CD4-positive, alpha-beta T cell treated with Interleukin-17A for 4 hours (primary cell): ENCODE results near the gene RNF220.

Experiments used
- DNase-seq: peaks from one replicate; pipeline ENCODE4 v3.0.0-alpha.2; 2020; ENCODE audit warnings: mixed read lengths

Gene RNF220

DNA sequence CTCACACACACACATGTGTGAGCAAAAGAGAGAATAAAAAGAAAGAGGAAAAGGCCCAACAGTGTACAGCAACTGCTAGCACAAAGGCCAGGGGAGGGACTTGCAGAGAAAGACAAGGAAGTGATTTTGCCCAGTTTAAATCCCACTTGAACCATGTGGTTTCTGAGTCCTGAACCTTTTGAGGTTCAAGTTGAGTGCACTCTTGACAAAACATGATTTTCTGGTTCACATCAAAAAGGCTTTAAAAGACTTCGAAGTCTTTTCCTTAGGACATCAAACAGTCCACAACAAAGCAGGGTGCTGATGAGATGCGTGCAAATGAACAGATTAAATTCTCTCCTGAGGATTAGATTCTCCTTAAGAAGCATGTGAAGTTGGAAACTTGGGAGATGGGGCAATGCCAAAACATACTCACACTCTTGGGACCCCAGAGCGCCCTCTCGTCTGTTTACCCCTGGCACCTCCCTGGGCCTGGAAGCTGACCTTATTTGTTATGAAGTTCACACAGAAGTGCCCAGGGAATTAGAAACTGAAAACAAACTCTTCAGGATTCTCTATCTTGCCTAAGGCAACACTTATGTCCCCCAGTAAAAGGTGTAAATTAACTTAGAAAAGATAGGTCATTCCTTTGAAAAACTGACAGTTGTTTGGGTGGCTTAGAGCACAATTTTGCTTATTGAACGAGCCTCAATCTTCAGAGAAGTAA, 31.5 kb downstream of the RNF220 start:
- DNase-seq: no peak

DNA sequence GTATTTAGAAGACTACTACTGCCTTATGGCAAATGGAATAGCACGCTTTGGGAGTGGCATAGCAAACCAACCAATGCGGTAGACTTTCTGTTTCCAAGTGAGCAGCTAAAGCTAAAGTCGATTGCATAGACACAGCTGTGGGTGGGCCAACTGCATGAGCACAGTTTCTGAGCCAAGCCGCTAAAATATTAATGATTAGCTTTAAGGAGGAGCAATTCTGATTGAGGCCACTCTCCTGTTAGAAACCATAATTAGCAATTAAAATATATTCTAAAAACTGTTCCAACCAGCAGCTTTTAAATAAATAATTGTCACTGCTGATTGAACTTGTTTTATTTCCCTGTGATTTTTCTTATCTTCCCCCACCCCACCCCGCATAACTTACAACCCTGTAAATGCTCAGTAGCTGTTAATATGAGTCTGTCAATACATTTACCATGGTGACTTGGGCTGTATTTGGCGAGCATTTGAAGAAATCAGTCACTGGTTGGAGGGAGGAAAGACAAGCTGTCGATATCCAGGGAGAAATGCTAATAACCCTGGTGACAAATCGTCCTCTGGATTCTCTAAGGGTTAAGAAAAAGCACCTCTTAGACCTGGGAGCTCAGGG, 32.2 kb downstream of the RNF220 start:
- DNase-seq: no peak

DNA sequence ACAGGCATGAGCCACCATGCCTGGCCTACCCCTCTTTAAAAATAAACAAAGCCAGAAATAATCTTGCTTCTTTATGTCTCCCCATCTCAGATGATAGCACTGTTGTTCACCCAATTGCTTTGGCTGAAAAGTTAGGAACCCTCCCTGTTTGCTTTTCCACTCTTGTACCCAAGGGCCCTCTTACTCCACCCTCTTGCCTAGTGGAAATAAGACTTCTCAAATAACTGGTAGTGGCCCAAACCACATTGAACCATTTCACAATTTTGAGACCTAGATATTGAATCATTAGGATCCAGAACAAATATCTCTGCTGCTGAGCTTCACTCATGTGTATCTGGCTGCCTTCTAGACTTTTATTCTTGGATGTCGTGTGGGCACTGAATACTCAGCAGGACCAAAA, 37.7 kb downstream of the RNF220 start:
- DNase-seq: no peak

DNA sequence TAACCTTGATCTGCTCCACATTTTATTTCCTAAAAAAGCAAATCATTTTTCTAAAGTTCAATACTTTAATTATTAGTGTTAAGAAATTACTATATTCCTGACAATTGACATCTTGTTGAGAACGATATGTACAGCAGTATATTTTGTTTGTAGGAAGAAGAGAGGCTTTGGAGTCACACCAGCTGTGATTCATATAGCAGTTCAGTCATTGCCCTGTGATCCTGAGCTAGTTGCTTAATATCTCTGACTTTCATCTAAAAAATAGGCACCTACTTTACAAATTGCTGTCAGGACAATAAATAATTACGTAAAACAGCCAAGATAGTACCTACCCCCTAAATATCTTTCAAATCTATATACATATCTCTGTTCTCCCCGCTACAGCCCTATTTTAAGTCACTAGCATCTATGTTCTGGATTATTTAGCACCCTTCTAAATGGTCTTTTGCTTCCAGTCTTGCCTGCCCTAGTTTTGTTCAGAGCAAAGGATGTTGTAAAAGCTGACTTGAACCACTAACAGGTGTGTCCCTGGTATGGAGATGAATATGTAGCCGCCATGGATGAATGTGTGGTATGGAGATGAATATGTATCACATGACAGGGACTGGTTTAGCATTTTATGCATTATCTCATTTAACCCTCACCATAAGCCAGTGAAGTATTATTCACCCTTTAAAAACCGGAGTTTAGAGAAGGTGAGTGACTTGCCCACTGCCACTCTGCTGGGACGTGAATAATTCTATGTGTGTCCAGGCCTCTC, 42.2 kb downstream of the RNF220 start:
- no peak for DNase-seq

DNA sequence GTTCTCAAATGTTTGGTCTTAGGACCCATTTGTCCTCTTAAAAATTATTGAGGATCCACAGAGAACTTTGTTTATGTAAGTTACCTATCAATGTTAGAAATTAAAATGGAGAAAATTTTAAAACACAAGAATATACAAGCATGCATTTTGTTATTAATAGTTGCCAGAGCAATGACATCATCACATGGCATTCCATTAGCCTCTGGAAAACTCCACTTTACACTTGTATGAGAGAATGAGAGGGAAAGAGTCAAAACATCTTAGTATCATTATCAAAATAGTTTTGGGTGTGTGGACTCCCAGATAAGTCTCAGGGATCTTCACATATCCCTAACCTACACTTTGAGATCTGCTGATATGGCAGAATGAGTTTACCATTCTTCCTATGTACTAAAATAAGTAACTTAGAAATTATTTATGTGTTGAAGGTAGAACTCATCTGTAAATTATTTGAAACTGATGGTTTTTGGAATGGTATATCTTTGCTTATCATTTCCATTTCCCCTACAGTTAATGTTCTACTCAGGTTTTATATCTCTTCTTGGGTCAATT, 48.8 kb downstream of the RNF220 start:
- no peak for DNase-seq

DNA sequence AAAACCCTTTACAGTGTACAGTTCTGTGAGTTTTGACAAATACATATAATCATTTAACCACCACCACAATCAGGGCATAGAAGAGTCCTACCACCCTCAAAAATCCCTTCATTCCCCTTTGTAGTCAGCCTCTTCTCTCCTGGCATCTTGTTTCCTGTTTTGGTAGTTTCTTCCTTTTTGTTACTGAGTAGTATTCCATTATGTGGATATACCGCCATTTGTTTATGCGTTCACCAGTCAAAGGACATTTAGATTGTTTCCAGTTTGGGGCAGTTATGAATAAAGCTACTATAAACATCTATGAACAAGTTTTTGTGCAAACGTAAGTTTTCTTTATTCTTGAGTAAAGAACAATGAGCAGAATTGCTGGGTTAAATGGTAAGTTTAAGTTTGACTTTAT, 49.6 kb downstream of the RNF220 start:
- DNase-seq: no peak

DNA sequence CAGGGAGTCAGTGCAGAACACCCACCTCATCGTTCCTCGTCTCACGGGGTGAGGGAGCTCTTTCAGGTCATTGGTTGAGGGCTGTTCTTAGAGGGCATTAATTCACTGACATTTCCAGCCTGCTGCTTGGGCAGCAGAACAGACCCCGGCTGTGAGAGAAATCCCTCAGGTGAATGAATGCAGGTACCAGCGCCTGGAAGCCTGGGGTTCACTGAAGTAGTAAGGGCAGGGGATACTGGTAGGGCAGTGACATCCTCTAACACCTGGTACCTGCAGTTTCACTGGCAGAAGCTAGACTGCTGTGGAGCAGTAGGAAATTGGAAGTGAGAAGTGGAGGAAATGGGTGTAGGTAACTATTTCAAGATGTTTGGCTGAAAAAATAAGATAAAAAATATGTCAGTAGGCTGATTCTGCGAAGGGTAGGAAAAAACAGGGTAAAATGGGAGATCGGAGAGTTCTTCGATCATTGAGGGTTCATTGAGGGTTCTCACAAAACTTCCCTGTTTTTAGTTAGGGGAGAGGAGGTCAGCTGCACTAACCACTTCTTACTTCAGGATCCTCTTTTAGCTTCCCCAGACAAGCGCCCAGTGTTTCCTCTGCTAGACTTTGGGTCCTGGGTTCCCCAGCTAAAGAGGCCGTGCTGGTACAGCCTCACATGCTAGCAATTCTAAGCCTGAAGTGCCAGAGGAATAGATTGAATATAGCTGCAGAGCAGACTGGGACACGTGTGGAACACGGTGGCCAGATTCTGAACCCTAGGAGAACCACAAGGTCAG, 55.2 kb downstream of the RNF220 start:
- no peak for DNase-seq

DNA sequence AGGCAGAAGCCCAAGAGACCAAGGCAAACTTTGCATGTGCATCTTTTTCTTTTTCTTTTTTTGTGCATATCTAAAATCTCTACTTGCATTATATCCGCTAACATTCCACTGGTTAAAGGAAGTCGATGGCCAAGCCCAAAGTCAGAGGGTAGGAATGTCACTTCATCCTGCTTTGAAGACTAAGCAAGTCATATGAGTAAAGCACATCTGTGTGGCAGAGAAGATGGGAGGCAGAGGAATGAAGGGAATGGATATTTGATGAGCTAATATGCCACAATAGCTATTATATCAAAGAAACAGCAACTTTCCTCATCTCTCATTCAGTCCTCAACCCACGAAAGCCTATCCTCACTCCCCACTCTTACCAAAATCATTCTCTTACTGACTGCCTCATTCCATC, 59.3 kb downstream of the RNF220 start:
- no peak for DNase-seq

DNA sequence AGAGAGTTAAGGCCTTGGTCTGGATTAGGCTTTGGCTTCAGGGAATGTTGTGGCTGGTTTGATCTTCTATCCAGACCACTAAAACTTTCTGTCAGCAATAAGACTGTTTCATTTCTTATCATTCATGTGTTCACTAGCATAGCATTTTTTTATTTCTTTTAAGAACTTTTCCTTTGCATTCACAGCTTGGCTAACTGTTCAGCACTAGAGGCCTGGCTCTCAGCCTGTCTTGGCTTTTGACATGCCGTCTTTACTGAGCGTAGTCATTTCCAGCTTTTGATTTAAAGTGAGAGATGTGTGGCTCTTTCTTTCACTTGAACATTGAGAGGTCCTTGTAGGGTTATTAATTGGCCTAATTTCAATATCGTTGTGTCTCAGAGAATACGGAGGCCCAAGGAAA, 62.5 kb downstream of the RNF220 start:
- DNase-seq: no peak

DNA sequence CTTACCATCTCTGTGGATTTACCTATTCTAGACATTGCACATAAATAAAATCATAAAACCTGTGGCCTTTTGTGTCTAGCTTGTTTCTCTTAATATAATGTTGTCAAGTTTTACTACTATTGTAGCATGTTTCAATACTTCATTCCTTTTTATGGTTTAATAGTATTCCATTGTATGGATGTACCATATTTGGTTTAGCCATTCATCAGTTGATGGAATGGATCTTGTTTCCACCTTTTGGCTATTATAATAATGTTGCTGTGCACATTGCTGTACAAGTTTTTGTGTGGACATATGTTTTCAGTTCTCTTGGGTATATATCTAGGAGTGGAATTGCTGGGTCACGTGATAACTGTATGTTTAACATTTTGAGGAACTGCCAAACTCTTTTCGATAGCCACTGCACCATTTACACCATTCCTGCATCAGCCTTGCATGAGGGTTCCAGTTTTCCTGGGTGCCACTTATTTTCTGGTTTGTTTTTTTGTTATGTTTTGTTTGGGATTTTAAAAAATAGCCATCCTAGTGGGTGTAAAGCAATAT, 66.9 kb downstream of the RNF220 start:
- DNase-seq: no peak

DNA sequence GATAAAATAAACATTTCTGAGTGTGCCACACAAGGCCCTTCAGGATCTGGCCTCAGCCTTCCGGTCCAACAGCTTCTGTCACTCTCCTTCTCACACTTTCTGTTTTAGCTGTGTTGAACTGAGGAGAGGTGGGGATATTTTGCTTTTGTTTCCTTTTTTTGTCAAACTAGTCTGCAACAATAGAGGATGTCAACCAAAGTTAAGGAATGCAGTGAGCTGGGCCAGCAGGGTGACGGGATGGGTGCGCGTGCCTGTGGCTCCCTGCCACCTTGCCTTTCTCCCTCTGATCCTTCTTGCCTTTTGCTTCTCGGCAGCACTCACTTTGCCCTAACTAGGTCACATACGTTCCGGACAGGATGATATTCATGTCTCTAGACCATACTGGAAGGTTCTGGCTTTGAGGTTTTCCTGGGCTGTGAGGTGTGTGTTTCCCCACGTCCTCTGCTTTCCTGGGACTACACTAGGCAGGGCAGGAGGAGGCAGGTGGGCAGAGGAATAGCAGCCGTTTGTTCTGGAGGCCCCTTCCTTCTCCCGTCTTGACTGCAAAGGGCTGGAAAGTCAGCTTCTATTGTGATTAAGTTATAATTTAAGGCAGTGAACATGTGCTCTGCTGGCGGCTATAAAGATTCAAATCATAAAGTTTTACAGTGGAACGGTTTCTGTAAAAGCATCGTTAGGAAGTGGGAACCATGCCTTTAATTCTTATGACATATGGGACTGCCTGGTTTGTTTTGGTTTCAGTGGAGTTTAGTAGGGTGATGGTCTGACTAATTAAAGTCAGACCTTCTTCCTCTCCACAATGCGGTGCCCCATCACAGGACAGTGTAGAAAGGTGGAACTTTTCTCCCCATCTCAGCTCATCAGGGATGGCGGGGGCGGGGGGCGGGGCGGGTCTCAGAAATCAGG, 67.8 kb downstream of the RNF220 start:
- DNase-seq: no peak

DNA sequence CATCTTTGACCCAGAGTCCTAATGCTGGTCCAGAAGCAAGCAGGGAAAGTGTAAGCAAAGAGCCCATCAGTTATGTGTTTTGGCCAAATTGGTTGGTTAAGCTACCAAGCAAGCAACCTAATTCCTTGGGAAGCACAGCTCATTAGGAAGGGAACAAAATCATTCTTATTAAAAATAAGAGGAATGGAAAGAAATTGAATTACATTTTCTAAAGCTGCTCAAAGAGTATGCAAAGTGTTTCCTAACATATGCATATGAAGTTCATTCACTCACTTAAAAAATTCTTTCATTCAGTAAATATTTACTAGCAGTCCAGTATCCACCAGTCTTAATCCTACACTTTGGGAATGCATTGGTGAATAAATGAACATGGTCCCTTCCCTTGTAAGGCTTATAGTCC, 71.8 kb downstream of the RNF220 start:
- no peak for DNase-seq

DNA sequence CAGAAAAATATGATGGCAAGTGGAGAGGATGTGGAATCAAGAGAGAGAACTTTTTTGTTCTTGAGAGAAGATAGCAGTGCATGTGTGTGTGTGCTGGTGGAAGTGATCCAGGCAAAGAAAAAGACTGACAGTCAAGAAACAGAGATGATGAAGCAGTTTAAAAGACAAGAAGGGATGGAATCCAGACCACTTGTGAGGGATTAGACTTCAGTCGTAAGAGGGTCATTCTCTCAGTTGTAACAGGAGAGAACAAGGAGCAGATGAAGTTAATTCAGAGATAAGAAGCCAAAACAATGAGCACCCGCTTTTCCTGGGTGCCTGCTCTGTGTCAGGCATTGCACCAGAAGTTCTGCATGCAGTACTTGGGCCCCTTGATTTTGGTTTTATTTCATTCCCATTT, 76.6 kb downstream of the RNF220 start:
- no peak for DNase-seq

DNA sequence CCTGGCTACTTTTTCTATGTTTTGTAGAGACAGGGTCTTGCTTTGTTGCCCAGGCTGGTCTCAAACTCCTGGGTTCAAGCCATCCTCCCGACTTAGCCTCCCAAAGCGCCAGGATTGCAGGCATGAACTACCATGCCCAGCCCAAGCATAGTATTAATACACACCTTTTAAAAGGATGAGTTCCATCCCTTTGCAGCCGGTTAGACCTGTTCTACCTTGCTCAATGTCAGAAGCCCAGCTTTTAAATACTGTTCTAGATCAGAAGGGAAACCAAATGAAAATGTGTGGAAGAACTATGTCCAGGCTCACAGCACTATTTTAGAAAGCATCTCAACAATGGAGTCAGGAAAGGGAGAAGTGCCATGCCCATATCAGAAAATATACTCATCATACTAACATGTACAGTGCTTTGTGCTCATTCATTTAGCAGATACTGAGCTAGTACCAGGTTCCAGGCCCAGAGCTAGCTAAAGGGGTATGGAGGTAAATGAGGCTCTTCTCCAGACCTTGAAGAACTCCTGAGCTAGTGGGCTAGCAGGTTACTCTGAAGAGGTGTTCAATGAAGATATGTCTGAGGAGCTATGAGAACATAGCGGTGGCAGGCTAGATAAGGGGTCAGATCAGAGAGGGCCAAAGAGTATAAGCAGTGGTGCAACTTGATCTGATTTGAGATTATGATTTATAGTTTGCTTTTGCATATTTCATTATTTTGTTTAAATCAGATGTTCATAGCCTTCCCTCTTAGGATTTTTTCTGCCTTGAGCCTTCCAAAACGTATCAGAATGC, 78.2 kb downstream of the RNF220 start:
- no peak for DNase-seq

DNA sequence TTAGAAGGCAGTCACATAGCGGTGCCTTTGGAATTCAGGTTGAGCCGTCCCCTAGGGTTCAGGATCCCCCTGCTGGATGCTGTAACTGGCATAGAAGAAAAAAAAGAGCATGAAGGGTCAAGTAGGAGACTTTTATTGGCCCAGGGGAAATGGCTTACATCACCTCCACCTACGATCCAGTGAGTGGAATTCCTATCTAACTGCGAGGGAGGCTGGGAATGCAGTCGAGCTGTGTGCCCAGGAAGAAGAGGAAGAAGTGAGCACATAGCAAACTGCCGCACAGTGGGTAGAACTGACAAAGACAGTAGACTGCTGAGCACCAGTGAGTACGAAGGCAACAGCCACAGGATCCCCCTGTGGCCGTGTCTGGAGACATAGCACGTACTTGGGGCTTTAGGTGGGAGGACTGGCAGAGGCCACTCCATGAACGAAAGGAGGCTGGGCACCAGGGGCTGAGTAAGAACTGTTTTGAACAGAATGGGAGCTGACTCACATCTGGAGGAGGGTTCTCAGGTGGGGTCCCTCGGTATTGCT, 79.2 kb downstream of the RNF220 start:
- DNase-seq: no peak

DNA sequence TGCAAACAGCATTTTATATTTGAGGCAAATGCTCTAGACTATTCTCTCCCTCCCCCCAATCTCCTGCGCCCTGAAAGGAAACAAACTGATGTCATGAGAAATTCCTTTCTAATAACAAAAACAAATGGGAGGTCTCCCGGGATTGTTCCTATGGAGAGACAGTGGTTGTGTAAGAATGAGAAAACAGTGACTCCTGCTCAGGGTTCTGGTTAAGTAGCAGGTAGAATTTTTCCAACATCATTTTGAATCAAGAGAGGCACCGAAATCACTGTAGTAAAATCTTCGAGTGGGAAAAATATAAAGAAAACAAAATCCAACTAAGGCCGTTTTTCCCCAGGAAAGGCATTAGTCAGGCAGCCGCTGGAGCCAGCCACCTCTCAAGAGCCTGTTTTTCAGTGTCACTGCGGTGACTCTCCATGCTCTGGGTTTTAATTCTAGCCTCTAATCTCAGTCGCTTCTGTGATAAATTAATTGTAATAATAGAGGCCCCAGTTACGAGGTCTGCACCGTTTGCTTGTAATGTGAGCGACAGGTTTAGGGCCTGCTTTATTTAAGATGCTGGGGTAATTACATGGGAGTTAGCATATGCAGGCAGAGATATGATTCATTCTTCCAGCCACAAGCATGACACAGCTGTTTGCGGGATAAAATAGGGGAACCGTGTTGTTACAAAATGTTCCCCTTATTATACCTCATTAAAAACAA, 80.3 kb downstream of the RNF220 start:
- no peak for DNase-seq

DNA sequence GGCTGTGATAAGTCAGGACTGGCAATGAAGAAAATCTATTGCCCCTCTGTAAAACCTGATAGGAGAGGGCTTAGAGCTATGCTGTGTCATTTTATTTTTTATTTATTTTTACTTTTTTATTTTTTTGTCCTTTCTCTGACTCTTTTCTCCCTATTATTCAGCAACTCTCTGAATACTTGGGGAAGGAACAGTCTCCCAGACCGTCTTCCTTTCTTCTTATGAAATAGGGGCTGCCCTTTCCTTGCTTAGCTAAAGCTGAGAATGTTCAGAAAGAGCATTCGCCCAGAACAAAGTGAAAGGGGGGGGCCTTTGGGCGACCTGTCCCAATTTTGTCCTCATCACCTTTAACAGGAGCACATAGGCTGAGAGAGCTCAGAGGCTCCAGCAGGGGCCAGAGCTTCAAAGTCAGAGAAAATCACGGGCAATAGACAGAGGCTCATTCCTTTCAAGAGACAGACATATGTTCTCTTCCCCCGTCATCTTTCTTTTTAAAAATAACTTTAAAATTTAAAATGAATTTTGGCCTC, 80.9 kb downstream of the RNF220 start:
- DNase-seq: no peak

DNA sequence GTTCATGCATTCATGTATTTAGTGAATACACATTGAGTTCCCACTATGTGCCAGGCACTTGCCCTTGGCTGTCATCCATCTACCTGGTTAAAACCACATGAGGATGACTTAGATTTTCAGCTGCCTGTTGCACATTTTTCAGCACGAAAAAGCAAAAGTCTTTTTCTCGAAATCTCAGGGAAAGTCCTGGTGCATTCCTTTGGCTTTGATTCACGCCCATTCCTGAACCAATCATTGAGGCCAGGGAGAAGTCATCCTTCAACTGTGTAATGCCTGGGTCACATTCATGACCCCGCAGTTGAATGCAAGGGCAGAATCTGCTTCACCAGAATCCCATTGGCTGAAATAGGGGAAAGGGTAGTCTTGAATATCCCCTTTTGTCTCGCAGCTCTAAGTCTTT, 84.4 kb downstream of the RNF220 start:
- DNase-seq: no peak

DNA sequence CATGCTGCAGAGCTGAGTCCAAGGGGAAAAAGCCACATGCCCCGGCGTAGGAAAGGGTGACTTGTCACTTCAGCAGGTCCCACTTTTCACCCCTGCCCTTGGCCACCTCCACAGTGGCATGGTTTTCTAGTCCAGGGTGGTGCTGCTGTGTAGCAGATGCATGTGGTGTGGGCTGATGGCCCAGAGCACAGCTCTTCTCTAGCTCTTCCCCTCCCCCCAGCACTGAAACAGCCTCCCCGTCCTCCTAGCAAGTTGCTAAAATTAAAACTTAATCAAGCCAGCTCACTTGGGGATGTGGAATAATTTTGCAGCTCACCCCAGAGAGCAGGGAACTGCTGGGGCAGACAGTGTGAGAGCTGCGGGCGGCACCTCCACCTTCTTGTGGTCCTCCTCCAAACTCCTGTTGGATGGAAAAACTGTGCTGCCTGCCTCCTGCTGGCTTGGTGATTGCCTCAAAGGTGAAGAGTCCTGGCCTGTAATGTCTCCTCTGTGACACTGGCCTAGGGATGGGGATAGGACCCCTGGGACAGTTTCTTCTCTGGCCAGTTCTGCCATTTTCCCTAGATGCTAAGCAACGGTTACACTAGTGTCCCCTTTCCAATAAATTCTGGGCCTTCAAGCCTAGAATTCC, 91.6 kb downstream of the RNF220 start:
- DNase-seq: no peak
